GM12801 (cell line): ENCODE data around the gene XRRA1.

Source experiments
- CTCF ChIP-seq: IDR thresholded peaks from one replicate; pipeline ENCODE4 v1.5.1; 2011; ENCODE audit warnings: control low read depth; ENCODE audit not compliant: insufficient read length; ENCODE audit errors: extremely low read depth

XRRA1 gene

GRCh38 chr11:74948898-74949752, at the start of gene XRRA1, which contains the start of gene SPCS2:
Gene XRRA1, minus strand, starts transcription at chr11:74949091. Its CDS starts 8,213 bp downstream, at chr11:74940878.
Gene SPCS2, plus strand, starts transcription at chr11:74949266. Its CDS starts 20 bp downstream, at chr11:74949286.
- no peak for TF ChIP-seq CTCF

GRCh38 chr11:74992852-74993251, 44.0 kb upstream of the XRRA1 start:
- TF ChIP-seq CTCF, result no peak

- no peak for TF ChIP-seq CTCF
Observed at GRCh38 chr11:74990941-74991340, 42.0 kb upstream of the XRRA1 start.

- TF ChIP-seq CTCF, result no peak
Observed at GRCh38 chr11:74989260-74989638, 40.4 kb upstream of the XRRA1 start.

- TF ChIP-seq CTCF, result no peak
Observed at GRCh38 chr11:74988541-74989259, 39.8 kb upstream of the XRRA1 start, which contains the start of gene NEU3. Gene NEU3, plus strand, starts transcription at chr11:74988933. Its CDS starts 128 bp downstream, at chr11:74989061.

- no peak for TF ChIP-seq CTCF
Observed at GRCh38 chr11:74984730-74985129, 35.8 kb upstream of the XRRA1 start.

- no peak for TF ChIP-seq CTCF
Observed at GRCh38 chr11:74984070-74984469, 35.2 kb upstream of the XRRA1 start.
